Activated CD4-positive, alpha-beta memory T cell treated with anti-CD3 and anti-CD28 coated beads for 36 hours (primary cell): ENCODE measurements around the gene MITF. TPM values are rescaled to one million over a fixed set of nuclear protein-coding genes. Genes with fewer than 3 reads are reported as not detected.

Source experiments
- CTCF ChIA-PET: fragments of 350-600 bp; sonication (Branson Sonifier 250); formaldehyde crosslinking; loops from one replicate; lab custom pipeline; 2021; ENCODE audit warnings: antibody characterized with exemption, inconsistent platforms; lab: Charles Lee
- POLR2A ChIA-PET: fragments of 350-600 bp; sonication (Branson Sonifier 250); formaldehyde crosslinking; loops from one replicate; lab custom pipeline; 2021; ENCODE audit warnings: antibody characterized with exemption; lab: Charles Lee
- DNase-seq: peaks from one replicate; pipeline ENCODE4 v3.0.0-alpha.2; 2020
- H3K27ac Mint-ChIP-seq: one replicate; pipeline ENCODE4 v1.8.0; 2021; ENCODE audit warnings: mixed read lengths
- H3K27me3 Mint-ChIP-seq: one replicate; pipeline ENCODE4 v1.8.0; 2021; ENCODE audit warnings: mixed read lengths
- H3K36me3 Mint-ChIP-seq: one replicate; pipeline ENCODE4 v1.8.0; 2021; ENCODE audit warnings: mixed read lengths
- H3K4me1 Mint-ChIP-seq: one replicate; pipeline ENCODE4 v1.8.0; 2021; ENCODE audit warnings: low read depth, mixed read lengths
- H3K4me3 Mint-ChIP-seq: one replicate; pipeline ENCODE4 v1.8.0; 2021; ENCODE audit warnings: mild to moderate bottlenecking, mixed read lengths
- H3K9me3 Mint-ChIP-seq: one replicate; pipeline ENCODE4 v1.8.0; 2021; ENCODE audit warnings: mixed read lengths
- intact Hi-C: fragments of 100-400 bp; cut with micrococcal nuclease; formaldehyde crosslinking; loops from one replicate; pipeline ENCODE4 v1.15.1; 2023
- total RNA-seq, 2 experiments: library from RNA; stranded (reverse); gene quantifications; one replicate each; pipeline ENCODE4 v1.2.3, GENCODE V29; 2021

MITF gene
- total RNA-seq, 2 experiments from 2014 or later = not detected

GRCh38 chr3:69951616-69952015, 212.4 kb downstream of the MITF start:
- intact Hi-C loops = no loop called here
- Mint-ChIP-seq H3K4me1 (no peaks in the 10 kb centered on the region), H3K27ac (no peak overlapping the region), H3K36me3 (no peaks in the 10 kb centered on the region), H3K4me3 (no peak overlapping the region), H3K9me3 (no peaks in the 10 kb centered on the region), H3K27me3 (no peaks in the 10 kb centered on the region)
- POLR2A ChIA-PET = no interaction called here
- no peak for DNase-seq
- CTCF ChIA-PET = no interaction called here

- Mint-ChIP-seq H3K27ac (no peak overlapping the region), H3K4me1 (no peaks in the 10 kb centered on the region), H3K27me3 (no peaks in the 10 kb centered on the region), H3K4me3 (no peak overlapping the region), H3K36me3 (no peaks in the 10 kb centered on the region), H3K9me3 (no peaks in the 10 kb centered on the region)
- DNase-seq = no peak
- CTCF ChIA-PET = no interaction called here
- intact Hi-C loops = no loop called here
- POLR2A ChIA-PET = no interaction called here
These were observed 220.3 kb downstream of the MITF start for GRCh38 chr3:69959581-69959980.

- H3K27me3 Mint-ChIP-seq = no peaks in the 10 kb centered on the region
- CTCF ChIA-PET = no interaction called here
- H3K4me3 Mint-ChIP-seq = no peak overlapping the region
- POLR2A ChIA-PET = no interaction called here
- H3K36me3 Mint-ChIP-seq = no peaks in the 10 kb centered on the region
- intact Hi-C loops = no loop called here
- H3K27ac Mint-ChIP-seq = no peak overlapping the region
- no peaks in the 10 kb centered on the region for H3K4me1 Mint-ChIP-seq
- DNase-seq = no peak
- H3K9me3 Mint-ChIP-seq = no peaks in the 10 kb centered on the region
These were observed 222.6 kb downstream of the MITF start for GRCh38 chr3:69961706-69962439.

GRCh38 chr3:69963643-69964042, 224.4 kb downstream of the MITF start:
- no peak for DNase-seq
- ChIA-PET POLR2A (no interaction called here), CTCF (no interaction called here)
- Mint-ChIP-seq H3K36me3 (no peaks in the 10 kb centered on the region), H3K27me3 (no peaks in the 10 kb centered on the region), H3K27ac (no peak overlapping the region), H3K9me3 (no peaks in the 10 kb centered on the region), H3K4me3 (no peak overlapping the region), H3K4me1 (no peaks in the 10 kb centered on the region)
- intact Hi-C loops = no loop called here

- Mint-ChIP-seq H3K9me3 (no peaks in the 10 kb centered on the region), H3K4me1 (no peaks in the 10 kb centered on the region), H3K36me3 (no peaks in the 10 kb centered on the region), H3K27me3 (no peaks in the 10 kb centered on the region), H3K4me3 (no peak overlapping the region), H3K27ac (no peak overlapping the region)
- ChIA-PET CTCF (no interaction called here), POLR2A (no interaction called here)
- intact Hi-C loops = no loop called here
- DNase-seq = no peak
These were observed 227.9 kb downstream of the MITF start for GRCh38 chr3:69967156-69967555.

- Mint-ChIP-seq H3K4me1 (no peaks in the 10 kb centered on the region), H3K4me3 (no peak overlapping the region), H3K27me3 (no peaks in the 10 kb centered on the region), H3K27ac (no peak overlapping the region), H3K9me3 (no peaks in the 10 kb centered on the region), H3K36me3 (no peaks in the 10 kb centered on the region)
- intact Hi-C loops = no loop called here
- POLR2A ChIA-PET = no interaction called here
- CTCF ChIA-PET = no interaction called here
- no peak for DNase-seq
These were observed 231.6 kb downstream of the MITF start for GRCh38 chr3:69970827-69971226.

- Mint-ChIP-seq H3K9me3 (peaks cover 1% of the 10 kb centered on the region), H3K27me3 (no peaks in the 10 kb centered on the region), H3K4me3 (no peak overlapping the region), H3K36me3 (no peaks in the 10 kb centered on the region), H3K27ac (no peak overlapping the region), H3K4me1 (no peaks in the 10 kb centered on the region)
- intact Hi-C loops = no loop called here
- no peak for DNase-seq
- ChIA-PET CTCF (no interaction called here), POLR2A (no interaction called here)
These were observed 233.4 kb downstream of the MITF start for GRCh38 chr3:69972672-69973071.

GRCh38 chr3:69976021-69976420, 236.8 kb downstream of the MITF start:
- Mint-ChIP-seq H3K27me3 (no peaks in the 10 kb centered on the region), H3K4me1 (no peaks in the 10 kb centered on the region), H3K9me3 (peaks cover 16% of the 10 kb centered on the region), H3K4me3 (no peak overlapping the region), H3K27ac (no peak overlapping the region), H3K36me3 (no peaks in the 10 kb centered on the region)
- intact Hi-C loops = no loop called here
- CTCF ChIA-PET = no interaction called here
- DNase-seq = no peak
- POLR2A ChIA-PET = no interaction called here

- peak; percentile 10 for DNase-seq
- no peak overlapping the region for H3K27ac Mint-ChIP-seq
- no peaks in the 10 kb centered on the region for H3K4me1 Mint-ChIP-seq
- intact Hi-C loops = no loop called here
- peaks cover 4% of the 10 kb centered on the region for H3K27me3 Mint-ChIP-seq
- H3K9me3 Mint-ChIP-seq = peaks cover 5% of the 10 kb centered on the region
- H3K4me3 Mint-ChIP-seq = no peak overlapping the region
- ChIA-PET CTCF (no interaction called here), POLR2A (no interaction called here)
- H3K36me3 Mint-ChIP-seq = no peaks in the 10 kb centered on the region
These were observed 244.4 kb downstream of the MITF start for GRCh38 chr3:69983546-69984265.

GRCh38 chr3:69985266-69985665, 246.0 kb downstream of the MITF start:
- CTCF ChIA-PET = no interaction called here
- no peak overlapping the region for H3K4me3 Mint-ChIP-seq
- DNase-seq = no peak
- H3K27me3 Mint-ChIP-seq = peaks cover 4% of the 10 kb centered on the region
- POLR2A ChIA-PET = no interaction called here
- H3K27ac Mint-ChIP-seq = no peak overlapping the region
- intact Hi-C loops = no loop called here
- no peaks in the 10 kb centered on the region for H3K9me3 Mint-ChIP-seq
- H3K36me3 Mint-ChIP-seq = no peaks in the 10 kb centered on the region
- no peaks in the 10 kb centered on the region for H3K4me1 Mint-ChIP-seq

- no peak overlapping the region for H3K27ac Mint-ChIP-seq
- no peak for DNase-seq
- H3K4me1 Mint-ChIP-seq = no peaks in the 10 kb centered on the region
- H3K4me3 Mint-ChIP-seq = no peak overlapping the region
- POLR2A ChIA-PET = no interaction called here
- H3K36me3 Mint-ChIP-seq = no peaks in the 10 kb centered on the region
- intact Hi-C loops = no loop called here
- CTCF ChIA-PET = no interaction called here
- no peaks in the 10 kb centered on the region for H3K9me3 Mint-ChIP-seq
- H3K27me3 Mint-ChIP-seq = peaks cover 4% of the 10 kb centered on the region
These were observed 247.2 kb downstream of the MITF start for GRCh38 chr3:69986419-69986818.

- Mint-ChIP-seq H3K36me3 (no peaks in the 10 kb centered on the region), H3K27ac (no peak overlapping the region), H3K4me3 (no peak overlapping the region), H3K4me1 (no peaks in the 10 kb centered on the region), H3K27me3 (peaks cover 4% of the 10 kb centered on the region), H3K9me3 (no peaks in the 10 kb centered on the region)
- CTCF ChIA-PET = no interaction called here
- POLR2A ChIA-PET = no interaction called here
- DNase-seq = no peak
- intact Hi-C loops = no loop called here
These were observed 248.6 kb downstream of the MITF start for GRCh38 chr3:69987833-69988232.

GRCh38 chr3:69993757-69994156, 254.5 kb downstream of the MITF start:
- intact Hi-C loops = no loop called here
- Mint-ChIP-seq H3K36me3 (no peaks in the 10 kb centered on the region), H3K27ac (no peak overlapping the region), H3K9me3 (no peaks in the 10 kb centered on the region), H3K4me3 (no peak overlapping the region), H3K27me3 (no peaks in the 10 kb centered on the region), H3K4me1 (no peaks in the 10 kb centered on the region)
- ChIA-PET POLR2A (no interaction called here), CTCF (no interaction called here)
- DNase-seq = no peak
